Muscle of leg (tissue), 11 donors: Measurements from ENCODE around the gene OSR1. TPM values are rescaled to one million over a fixed set of nuclear protein-coding genes. Genes with fewer than 3 reads are reported as not detected.

ENCODE experiments used
- DNase-seq: peaks from one replicate; pipeline ENCODE4 v3.0.0; 2013
- H3K27ac ChIP-seq: one replicate; pipeline ENCODE4 v1.5.1; 2013; ENCODE audit warnings: mild to moderate bottlenecking, low read length, control low read depth
- H3K27me3 ChIP-seq: one replicate; pipeline ENCODE4 v1.6.1; 2013; ENCODE audit warnings: low read length; ENCODE audit not compliant: control insufficient read depth, insufficient read depth
- H3K36me3 ChIP-seq: one replicate; pipeline ENCODE4 v1.6.1; 2013; ENCODE audit warnings: low read length; ENCODE audit not compliant: control insufficient read depth, insufficient read depth
- H3K4me1 ChIP-seq: one replicate; pipeline ENCODE4 v1.6.1; 2013; ENCODE audit warnings: low read length; ENCODE audit not compliant: control insufficient read depth, insufficient read depth
- H3K4me3 ChIP-seq: one replicate; pipeline ENCODE4 v1.5.1; 2013; ENCODE audit warnings: low read length, control low read depth
- H3K9me3 ChIP-seq: replicated peaks from 2 replicates; pipeline ENCODE4 v1.6.1; 2013; ENCODE audit warnings: low read depth, low read length; ENCODE audit not compliant: control insufficient read depth
- WGBS: methylation state at CpG from one replicate; pipeline ENCODE4 v1.1.5; 2013; ENCODE audit warnings: missing lambda C conversion rate; ENCODE audit not compliant: insufficient coverage; 5-methylcytosine and 5-hydroxymethylcytosine counted together
- polyA plus RNA-seq, 8 donors: library from polyadenylated mRNA; unstranded; fragments of 120-200 nt; gene quantifications; one replicate each; pipeline versions ENCODE4 v1.2.1 to v1.2.3, GENCODE V29; 2013; ENCODE audit warnings: inconsistent platforms in 1 of 8, low replicate concordance in 1 of 8; ENCODE audit not compliant: insufficient read length in 8 of 8, insufficient read depth in 1 of 8
- total RNA-seq: library from RNA; stranded (reverse); fragments of 120-200 nt; gene quantifications from one replicate; pipeline ENCODE4 v1.2.4, GENCODE V29; 2013

The OSR1 gene
- total and polyA plus RNA-seq, 9 donors = 11.6 to 37.4 (median 21.6) TPM

DNA sequence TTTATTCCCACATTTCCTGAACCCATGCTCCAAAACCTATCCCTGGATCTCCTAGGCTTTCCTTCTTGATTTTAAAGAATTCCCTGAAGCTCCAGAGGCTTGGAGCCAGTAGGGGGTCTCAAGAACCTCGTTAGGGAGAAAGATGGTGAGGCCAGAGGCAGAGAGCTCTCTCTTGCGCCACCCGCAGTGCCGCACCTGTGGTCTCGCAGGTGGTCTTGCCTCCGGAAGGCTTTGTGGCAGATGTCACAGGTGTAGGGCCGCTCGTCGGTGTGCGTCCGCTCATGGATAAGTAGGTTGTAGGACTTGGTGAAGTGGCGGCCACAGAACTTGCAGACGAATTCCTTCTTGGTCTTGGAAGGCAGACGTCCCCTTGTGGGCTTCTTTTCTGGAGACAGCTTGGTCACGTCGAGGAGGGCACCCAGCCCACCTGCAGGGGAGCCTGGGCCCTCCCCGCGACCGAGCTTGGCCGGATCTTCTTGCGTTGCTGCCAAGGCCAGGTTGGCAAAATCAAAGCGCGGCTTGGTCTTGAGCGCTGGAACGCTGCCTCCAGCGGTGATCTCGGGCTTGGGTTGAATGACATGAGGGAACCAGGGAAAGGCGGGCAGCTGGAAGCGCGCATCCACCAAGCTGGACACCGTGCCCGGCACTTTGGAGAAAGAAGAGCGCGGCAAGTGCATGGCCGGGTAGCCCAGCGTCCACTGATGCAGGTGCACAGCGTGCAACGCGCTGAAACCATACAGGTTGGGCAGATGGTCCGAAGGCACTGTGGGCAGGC is 5.3 kb downstream of the OSR1 start:
- Histone ChIP-seq H3K4me1 (peaks cover 68% of the 10 kb centered on the region), H3K4me3 (no peak overlapping the region), H3K27me3 (peaks cover 88% of the 10 kb centered on the region), H3K27ac (no peak overlapping the region), H3K36me3 (peaks cover 22% of the 10 kb centered on the region), H3K9me3 (no peaks in the 10 kb centered on the region)
- WGBS = 45% methylated on average over 39 of the region's 40 CpGs
- no peak for DNase-seq

DNA sequence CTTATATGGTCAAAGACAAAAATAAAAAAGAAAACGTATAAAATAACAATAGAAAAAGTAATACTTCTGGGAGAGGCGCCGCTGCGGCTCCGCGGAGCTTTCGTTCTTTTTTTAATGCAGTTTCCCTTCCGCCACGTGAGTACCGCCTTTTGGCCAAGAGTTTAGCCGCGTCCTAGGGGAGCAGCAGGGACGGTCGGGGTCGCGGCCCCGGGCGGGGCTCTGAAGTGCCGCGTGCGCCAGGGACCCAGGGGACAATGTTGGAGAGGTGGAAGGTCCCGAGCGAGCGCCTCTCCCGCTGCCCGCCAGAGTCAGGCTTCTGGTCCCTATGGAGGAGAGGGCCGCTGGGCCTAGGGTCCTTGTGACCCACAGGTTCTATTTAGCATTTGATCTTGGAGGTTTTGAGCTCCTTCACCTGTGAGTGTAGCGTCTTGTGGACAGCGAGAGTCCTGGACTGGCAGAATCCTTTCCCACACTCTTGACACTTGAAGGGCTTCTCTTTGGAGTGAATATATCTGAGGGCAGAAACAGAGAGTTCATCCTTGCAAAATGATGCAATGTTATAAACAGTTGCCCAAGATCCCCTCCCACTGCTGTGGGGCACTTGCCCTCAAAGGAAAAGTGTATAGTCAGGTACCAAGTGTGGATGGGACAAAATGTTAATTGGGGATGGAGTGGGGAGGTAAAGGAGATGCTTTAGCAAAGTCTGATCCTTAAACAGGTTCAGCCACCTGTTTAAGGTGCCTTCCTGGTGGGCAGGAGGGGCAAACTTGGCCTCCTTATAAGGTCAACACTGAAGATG is 6.3 kb downstream of the OSR1 start:
- Histone ChIP-seq H3K27ac (peak overlapping the region; percentile 32), H3K9me3 (no peaks in the 10 kb centered on the region), H3K27me3 (peaks cover 78% of the 10 kb centered on the region), H3K4me3 (no peak overlapping the region), H3K36me3 (peaks cover 22% of the 10 kb centered on the region), H3K4me1 (peaks cover 60% of the 10 kb centered on the region)
- WGBS = 22% methylated on average over 26 of the region's 29 CpGs
- no peak for DNase-seq

DNA sequence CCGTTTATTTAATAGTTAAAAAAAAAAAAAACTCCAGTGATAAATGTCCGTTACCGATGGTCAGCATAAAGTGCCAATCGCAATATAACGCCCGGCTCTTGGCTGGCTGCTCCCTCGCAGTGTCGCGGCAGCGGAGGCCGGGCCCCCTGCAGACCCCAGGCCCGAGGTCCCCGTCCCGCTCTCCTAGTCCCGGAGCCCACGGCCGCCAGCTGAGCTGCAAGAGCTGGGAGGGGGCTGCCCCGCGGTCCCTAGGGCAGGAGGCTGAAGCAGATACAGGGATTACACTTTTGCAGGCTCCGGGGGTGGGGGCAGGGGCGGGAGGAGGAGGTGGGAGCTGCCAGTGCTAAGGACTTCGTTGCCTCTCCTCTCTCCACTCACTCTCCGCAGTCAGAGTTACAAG is 6.9 kb downstream of the OSR1 start:
- peaks cover 22% of the 10 kb centered on the region for H3K36me3 ChIP-seq
- WGBS = 19% methylated on average over 11 of the region's 23 CpGs
- no peak overlapping the region for H3K4me3 ChIP-seq
- DNase-seq = no peak
- H3K27ac ChIP-seq = no peak overlapping the region
- peaks cover 58% of the 10 kb centered on the region for H3K4me1 ChIP-seq
- H3K9me3 ChIP-seq = no peaks in the 10 kb centered on the region
- H3K27me3 ChIP-seq = peaks cover 72% of the 10 kb centered on the region

DNA sequence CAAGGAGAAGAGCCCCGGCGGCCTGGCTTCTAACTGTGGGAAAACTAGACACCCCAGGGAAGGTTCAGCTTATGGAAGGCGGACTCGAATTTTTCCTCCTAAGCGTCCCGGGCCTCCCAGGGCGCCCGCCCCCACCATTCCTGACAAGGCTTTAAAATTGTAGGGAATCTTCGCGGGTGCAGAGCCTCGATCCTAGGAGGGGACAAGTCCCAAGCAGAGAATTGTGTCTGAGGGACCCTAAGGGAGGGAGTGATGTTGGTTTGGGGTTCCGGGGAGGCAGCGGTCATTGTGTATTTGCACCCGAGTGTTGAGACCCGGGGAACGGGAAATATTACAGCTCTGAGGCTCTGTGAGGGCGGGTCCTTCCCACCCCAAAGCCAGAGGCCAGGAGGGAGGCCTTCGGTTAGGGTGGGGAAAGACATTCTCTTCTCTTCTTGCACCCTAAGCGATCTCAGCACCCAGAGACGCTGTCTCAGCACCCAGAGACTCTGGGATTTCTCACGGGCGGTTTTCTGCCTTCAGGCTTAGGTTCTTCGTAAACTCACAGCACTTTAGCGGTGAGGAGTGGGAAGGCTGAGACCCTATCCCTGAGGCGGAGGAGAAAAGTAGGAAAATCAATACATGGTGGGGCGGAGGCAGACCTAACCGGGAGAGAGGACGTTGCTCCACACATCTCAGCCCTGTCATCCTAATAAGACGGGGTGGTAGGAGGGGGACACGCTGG is 7.6 kb downstream of the OSR1 start:
- Histone ChIP-seq H3K9me3 (no peaks in the 10 kb centered on the region), H3K36me3 (peaks cover 22% of the 10 kb centered on the region), H3K4me3 (peak overlapping the region; percentile 10), H3K4me1 (peaks cover 54% of the 10 kb centered on the region), H3K27ac (peak overlapping the region; percentile 47), H3K27me3 (peaks cover 65% of the 10 kb centered on the region)
- 31% methylated on average over 17 of the region's 30 CpGs for WGBS
- no peak for DNase-seq

DNA sequence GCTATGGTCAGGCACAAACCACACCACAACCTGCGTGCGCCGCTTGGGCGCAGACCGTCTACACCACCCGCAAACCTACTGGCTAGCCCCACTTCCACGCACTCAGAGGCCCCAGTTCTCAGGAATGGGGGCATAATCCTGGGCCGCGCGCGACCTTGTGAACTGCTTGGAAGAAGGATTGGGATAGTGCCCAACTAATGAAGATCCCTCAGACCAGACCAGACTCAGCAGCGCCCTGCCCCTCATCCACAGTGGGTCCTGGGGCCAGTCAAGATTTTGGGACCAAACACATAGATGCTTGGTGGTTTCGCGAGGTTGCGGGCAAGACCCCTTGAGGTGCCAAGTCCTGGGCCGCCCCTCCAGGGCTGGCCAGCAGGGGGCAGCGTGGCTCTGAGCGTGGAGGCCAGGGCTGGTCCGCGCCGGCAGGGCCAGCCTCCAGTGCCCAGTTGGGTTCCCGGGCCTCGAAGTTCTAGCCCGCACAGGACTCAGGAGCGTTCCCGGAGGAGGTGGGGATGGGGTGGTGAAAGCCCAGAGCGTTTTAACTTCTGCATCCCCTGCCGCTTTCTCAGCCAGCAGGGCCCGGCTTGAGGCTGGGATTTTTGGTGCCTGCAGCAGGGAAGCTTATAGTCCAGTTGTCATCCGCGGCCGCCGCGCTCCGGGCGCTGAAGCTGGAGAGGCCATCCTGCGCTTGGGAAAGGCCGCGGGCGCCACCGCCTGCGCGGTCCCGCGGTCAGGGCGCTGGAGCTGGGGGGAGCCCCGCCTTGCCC is 8.3 kb downstream of the OSR1 start:
- Histone ChIP-seq H3K36me3 (peaks cover 22% of the 10 kb centered on the region), H3K9me3 (no peaks in the 10 kb centered on the region), H3K4me1 (peaks cover 53% of the 10 kb centered on the region), H3K27ac (peak overlapping the region; percentile 51), H3K4me3 (peak overlapping the region; percentile 10), H3K27me3 (peaks cover 57% of the 10 kb centered on the region)
- peak; percentile 74 for DNase-seq
- WGBS = 26% methylated on average over 41 of the region's 47 CpGs

DNA sequence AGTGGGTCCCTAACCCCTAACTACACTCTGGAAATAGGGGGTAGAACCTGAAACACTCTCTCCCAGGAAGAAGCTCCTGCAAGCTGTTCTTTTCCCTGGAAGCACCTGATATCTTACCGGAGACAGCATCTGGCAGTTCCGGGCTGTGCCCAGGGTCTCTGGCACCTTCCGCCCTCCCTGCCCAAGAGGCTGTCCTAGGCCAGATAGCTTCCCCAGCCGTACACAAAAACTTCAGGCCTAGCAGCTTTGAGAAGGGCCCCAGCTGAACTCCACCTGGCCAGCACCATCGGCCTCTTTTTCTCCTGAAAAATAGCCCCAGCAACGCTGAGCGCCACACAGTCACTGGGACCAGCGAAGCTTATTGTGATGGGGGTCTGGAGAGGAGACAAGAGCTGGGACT is 9.7 kb downstream of the OSR1 start:
- Histone ChIP-seq H3K27me3 (peaks cover 45% of the 10 kb centered on the region), H3K27ac (peak overlapping the region; percentile 97), H3K4me3 (no peak overlapping the region), H3K4me1 (peaks cover 44% of the 10 kb centered on the region), H3K36me3 (peaks cover 22% of the 10 kb centered on the region), H3K9me3 (no peaks in the 10 kb centered on the region)
- 68% methylated on average over 4 of the region's 8 CpGs for WGBS
- DNase-seq = no peak

DNA sequence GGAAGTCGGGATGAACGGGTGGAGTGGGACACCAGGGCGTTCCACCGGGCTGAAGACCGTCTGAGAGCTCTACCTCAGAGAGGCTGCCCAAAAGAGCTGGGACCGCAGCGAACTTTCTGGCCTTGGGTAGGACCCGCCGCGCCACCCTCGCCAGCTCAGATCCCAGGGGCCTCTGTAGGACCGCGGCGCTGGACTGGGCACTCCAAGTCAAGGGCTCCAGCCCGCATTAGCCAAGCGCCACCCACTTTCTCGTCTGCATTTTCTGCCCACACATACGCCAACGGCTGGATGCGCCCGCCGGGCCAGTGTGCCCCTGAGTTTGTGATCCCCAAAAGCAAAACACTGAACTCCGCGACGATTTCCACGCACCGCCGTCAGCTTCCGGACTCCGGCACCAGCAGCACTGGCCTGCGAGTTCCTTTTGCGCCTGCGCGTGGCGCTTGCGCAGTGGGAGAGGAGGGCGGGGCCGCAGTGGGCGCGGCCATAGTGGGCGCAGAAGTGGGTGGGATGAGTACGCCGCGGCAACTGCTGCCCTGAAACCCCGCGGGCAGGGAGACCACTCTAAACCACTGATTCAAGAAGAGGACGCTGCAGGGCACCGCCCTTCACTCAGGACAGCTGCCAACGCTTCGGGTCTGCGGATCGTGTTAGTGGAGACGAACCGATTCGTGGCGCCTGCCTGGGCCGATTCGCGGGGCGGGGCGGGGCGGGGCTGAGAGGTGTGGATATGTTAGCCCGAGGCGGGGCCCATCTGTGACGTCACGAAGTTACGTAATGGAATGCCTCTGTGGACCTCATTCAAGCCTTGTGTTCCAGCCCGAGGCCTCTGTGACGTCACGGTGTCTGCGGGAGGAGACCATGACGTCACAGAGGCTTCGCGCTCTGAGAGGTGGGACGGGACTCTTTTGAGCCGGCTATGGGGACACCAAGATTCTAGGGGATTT is 10.5 kb downstream of the OSR1 start:
- peak overlapping the region; percentile 97 for H3K27ac ChIP-seq
- H3K4me1 ChIP-seq = peaks cover 40% of the 10 kb centered on the region
- no peaks in the 10 kb centered on the region for H3K9me3 ChIP-seq
- DNase-seq = peak; percentile 98
- H3K4me3 ChIP-seq = peak overlapping the region; percentile 98
- peaks cover 19% of the 10 kb centered on the region for H3K36me3 ChIP-seq
- WGBS = 1% methylated on average over 71 of the region's 76 CpGs
- H3K27me3 ChIP-seq = peaks cover 37% of the 10 kb centered on the region

DNA sequence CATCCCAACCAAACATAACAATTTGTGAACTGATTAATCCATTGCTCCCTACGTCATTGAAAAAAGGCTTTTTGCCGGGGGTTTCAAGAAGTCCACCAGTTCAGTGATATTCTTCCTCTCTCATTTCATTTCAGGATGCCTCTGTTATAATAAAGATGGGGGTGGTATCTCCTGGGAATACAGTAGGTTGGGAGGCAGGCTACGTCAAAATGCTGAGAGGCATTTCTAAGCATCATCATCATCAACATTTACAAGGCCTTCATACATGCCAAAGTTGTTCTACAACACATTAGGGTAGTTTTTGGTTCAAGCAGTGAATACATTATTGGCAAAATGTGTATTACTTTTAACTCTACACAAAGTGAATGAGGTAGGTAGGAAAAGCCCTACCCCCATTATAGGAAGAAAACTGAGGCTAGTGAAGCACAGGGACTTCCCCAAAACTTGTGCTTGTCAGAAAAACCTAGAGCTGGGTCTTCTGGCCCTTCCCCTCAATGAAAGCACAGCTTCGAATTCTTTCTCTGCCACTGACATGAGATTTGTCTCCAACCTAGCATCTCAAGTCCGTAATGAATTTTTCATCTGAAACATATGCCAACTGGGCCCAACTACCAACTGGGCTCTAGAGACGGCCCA is 11.3 kb downstream of the OSR1 start:
- no peak for DNase-seq
- peaks cover 36% of the 10 kb centered on the region for H3K4me1 ChIP-seq
- H3K27me3 ChIP-seq = peaks cover 29% of the 10 kb centered on the region
- H3K4me3 ChIP-seq = peak overlapping the region; percentile 98
- H3K27ac ChIP-seq = peak overlapping the region; percentile 97
- 12% methylated on average over 3 of the region's 6 CpGs for WGBS
- no peaks in the 10 kb centered on the region for H3K9me3 ChIP-seq
- peaks cover 15% of the 10 kb centered on the region for H3K36me3 ChIP-seq
